BJ (cell line): ENCODE data around the gene CHSY1. TPM values are rescaled to one million over a fixed set of nuclear protein-coding genes. Genes with fewer than 3 reads are reported as not detected.
"Not testable (repeated sequence)": the region's sequence is repeated elsewhere in the genome, so short reads cannot be mapped to it uniquely, and the experiment has no call there.

Experiments used
- CTCF ChIA-PET: fragments of 350-600 bp; formaldehyde crosslinking; extraction: SDS; loops from one replicate; lab custom pipeline; 2021; ENCODE audit warnings: antibody characterized with exemption, inconsistent platforms; lab: Yijun Ruan, JAX
- POLR2A ChIA-PET: fragments of 300-600 bp; sonication (Branson Sonifier 250); formaldehyde crosslinking; extraction: SDS; loops from one replicate; lab custom pipeline; 2021; ENCODE audit warnings: antibody characterized with exemption; lab: Charles Lee
- DNase-seq: peaks from one replicate; pipeline ENCODE4 v3.0.0-alpha.2; 2011; ENCODE audit warnings: low read depth
- H3K27me3 ChIP-seq: 2 replicates; pipeline ENCODE4 v1.6.0; 2011; ENCODE audit warnings: low read length; ENCODE audit not compliant: control insufficient read depth, insufficient read depth
- H3K36me3 ChIP-seq: 2 replicates; pipeline ENCODE4 v1.5.1; 2011; ENCODE audit warnings: low read length; ENCODE audit not compliant: control insufficient read depth, insufficient read depth
- H3K4me3 ChIP-seq: 2 replicates; pipeline ENCODE4 v1.5.1; 2011; ENCODE audit warnings: low read depth, mild to moderate bottlenecking, control low read depth, low read length
- CTCF ChIP-seq: IDR thresholded peaks from 2 replicates; pipeline ENCODE4 v1.5.1; 2011; ENCODE audit warnings: low read depth, mild to moderate bottlenecking, control low read depth, inconsistent platforms, low read length, moderate library complexity; ENCODE audit not compliant: insufficient read depth
- polyA plus RNA-seq: library from polyadenylated mRNA; depleted of rRNA; stranded (reverse); fragments of >200 nt; gene quantifications from 2 replicates; pipeline ENCODE4 v1.2.3, GENCODE V29; 2011

CHSY1 gene
- polyA plus RNA-seq, 1 experiment: 17.7 TPM

GRCh38 chr15:101129851-101130380 is 121.9 kb downstream of the CHSY1 start:
- no peaks in the 10 kb centered on the region for H3K36me3 ChIP-seq
- no peaks in the 10 kb centered on the region for H3K27me3 ChIP-seq
- no peak for DNase-seq
- TF ChIP-seq CTCF: no peak
- POLR2A ChIA-PET: interaction anchor here (0.6 kb wide), 1 partner anchor 9 kb away, joined by 3 read pairs; no protein-coding TSS in a partner anchor
- CTCF ChIA-PET: interaction anchor here (0.6 kb wide), 1 partner anchor 63 kb away, joined by 3 read pairs; no protein-coding TSS in a partner anchor
- no peak overlapping the region for H3K4me3 ChIP-seq

DNA sequence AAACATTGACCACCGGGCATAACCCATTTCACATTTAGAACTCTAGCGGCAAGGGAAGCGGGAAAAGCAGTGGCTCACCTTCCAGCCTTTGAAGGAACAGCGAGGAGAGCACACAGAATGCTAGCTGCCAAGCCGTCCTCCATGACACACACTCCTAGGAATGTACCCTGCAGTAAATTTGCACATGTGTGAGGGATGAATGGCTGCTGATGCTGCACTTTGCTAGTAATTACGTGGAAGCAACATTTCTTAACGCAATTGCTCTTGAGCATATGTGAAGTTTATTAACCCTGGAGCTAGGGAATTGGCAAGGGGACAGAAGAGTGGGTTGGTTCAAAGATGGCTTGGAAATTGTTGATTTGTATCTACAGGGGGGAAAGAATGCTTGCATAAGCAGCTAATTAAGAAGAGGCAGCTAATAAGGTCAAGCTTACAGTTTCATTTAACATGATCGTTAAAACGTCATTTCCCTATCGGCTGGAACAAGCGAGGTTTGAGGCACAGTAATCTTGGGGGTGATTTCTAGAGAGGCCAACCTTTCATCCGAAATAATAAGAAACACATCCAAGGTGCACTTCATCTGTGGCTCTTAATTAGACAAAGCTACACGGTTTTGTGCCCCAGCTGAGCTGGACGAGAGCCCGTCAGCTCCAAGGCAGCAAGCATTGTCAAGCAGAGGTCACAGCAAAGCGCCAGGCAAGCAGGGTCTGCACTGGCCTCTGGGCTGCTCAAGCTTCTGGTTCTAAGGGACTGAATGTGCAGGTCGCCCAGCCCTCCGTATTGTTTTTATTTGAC is 123.4 kb downstream of the CHSY1 start:
- Histone ChIP-seq H3K36me3 (no peaks in the 10 kb centered on the region), H3K27me3 (no peaks in the 10 kb centered on the region), H3K4me3 (no peak overlapping the region)
- CTCF ChIA-PET: interaction anchor here (0.7 to 1.2 kb wide), 3 partner anchors 18 to 60 kb away, joined by 3 read pairs; no protein-coding TSS in a partner anchor
- DNase-seq: peak; percentile 82
- POLR2A ChIA-PET: interaction anchor here (0.6 to 0.8 kb wide), 2 partner anchors 73 to 124 kb away, joined by 3 to 9 read pairs; partner anchors contain the start of gene CHSY1
- TF ChIP-seq CTCF: no peak

DNA sequence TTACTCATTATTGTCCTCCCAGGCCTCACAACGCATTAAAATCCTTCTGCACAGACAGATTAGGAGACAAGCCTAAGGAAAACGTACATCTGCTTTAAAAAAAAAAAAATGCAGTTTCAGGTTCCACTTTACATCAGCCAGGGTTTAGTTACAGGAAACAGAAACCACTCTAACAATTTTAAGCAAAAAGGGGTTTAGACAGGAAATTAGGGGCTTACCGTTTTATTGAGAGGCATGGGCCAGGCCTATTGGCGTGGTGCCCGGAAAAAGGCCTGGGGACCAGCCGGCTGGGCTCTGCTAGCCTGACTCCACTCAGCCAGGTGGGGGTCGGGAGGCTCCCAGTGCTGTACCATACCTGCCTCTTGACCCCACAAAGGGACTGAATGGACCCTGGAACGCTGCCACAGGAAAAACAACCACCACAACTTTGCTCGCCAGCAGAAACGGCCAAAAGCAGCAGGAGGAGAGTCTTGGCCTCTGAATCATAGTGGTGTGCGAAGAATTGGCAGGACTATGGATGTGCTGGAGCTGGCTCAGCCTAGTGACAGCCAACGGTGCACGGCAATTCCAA is 124.3 kb downstream of the CHSY1 start:
- POLR2A ChIA-PET: no interaction called here

GRCh38 chr15:101126618-101127505 is 125.0 kb downstream of the CHSY1 start:
- TF ChIP-seq CTCF: no peak
- ChIA-PET CTCF (interaction anchor here (0.7 to 0.9 kb wide), 2 partner anchors 57 to 75 kb away, joined by 3 read pairs; no protein-coding TSS in a partner anchor), POLR2A (interaction anchor here (0.5 kb wide), 1 partner anchor 29 kb away, joined by 3 read pairs; no protein-coding TSS in a partner anchor)
- no peaks in the 10 kb centered on the region for H3K36me3 ChIP-seq
- no peaks in the 10 kb centered on the region for H3K27me3 ChIP-seq
- H3K4me3 ChIP-seq: no peak overlapping the region
- no peak for DNase-seq

More for the DNA sequence above, 124.3 kb downstream of the CHSY1 start:
- no peak for TF ChIP-seq CTCF
- H3K36me3 ChIP-seq: no peaks in the 10 kb centered on the region
- H3K4me3 ChIP-seq: no peak overlapping the region
- CTCF ChIA-PET: interaction anchor here (0.7 kb wide), 1 partner anchor 61 kb away, joined by 3 read pairs; no protein-coding TSS in a partner anchor
- no peaks in the 10 kb centered on the region for H3K27me3 ChIP-seq
- DNase-seq: no peak

GRCh38 chr15:101125881-101126428 is 125.9 kb downstream of the CHSY1 start:
- DNase-seq, H3K36me3 ChIP-seq, POLR2A ChIA-PET, H3K4me3 ChIP-seq, H3K27me3 ChIP-seq, CTCF ChIA-PET: not testable (repeated sequence)
